GM06990 (cell line): ENCODE results near the gene ACSL1.

Experiments
- DNase-seq: peaks from one replicate; pipeline ENCODE4 v3.0.0-alpha.2; 2011; ENCODE audit not compliant: insufficient read length; ENCODE audit errors: extremely low read depth
- H3K27me3 ChIP-seq: replicated peaks from 2 replicates; pipeline ENCODE4 v1.6.0; 2011; ENCODE audit warnings: low read length; ENCODE audit not compliant: control insufficient read depth, insufficient read depth
- H3K36me3 ChIP-seq: 2 replicates; pipeline ENCODE4 v1.5.1; 2011; ENCODE audit warnings: low read length; ENCODE audit not compliant: control insufficient read depth, insufficient read depth
- H3K4me3 ChIP-seq: replicated peaks from 2 replicates; pipeline ENCODE4 v1.5.1; 2011; ENCODE audit warnings: low read depth, mild to moderate bottlenecking, control low read depth, low read length
- TF ChIP-seq, protein P1 (sequence below): IDR thresholded peaks from 2 replicates; pipeline ENCODE4 v1.5.1; 2011; ENCODE audit warnings: low read length, control low read depth, mild to moderate bottlenecking, inconsistent platforms; ENCODE audit not compliant: insufficient read depth, poor library complexity, severe bottlenecking

ACSL1 gene

DNA sequence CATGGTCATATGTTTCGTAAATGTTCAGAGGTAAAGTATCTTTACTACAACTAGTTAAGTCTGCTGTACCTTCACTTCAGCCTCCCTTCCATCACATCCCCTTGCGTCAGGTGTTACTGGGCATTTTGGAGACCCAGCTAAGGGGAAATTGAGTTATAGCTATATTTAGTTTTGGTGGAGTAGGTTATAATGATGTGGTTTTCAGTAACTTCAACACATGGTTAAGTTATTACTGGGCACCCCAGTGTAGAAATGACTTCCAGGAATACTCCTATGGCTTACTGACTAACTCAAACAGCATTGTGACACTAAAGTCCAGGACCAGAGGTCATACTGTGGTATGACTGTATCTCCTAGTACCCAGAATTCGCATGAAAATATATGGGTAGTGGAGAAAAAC is 23.4 kb upstream of the ACSL1 start:
- no peak for DNase-seq
- no peaks in the 10 kb centered on the region for H3K36me3 ChIP-seq
- no peak overlapping the region for H3K4me3 ChIP-seq
- no peaks in the 10 kb centered on the region for H3K27me3 ChIP-seq
- TF ChIP-seq, protein P1, sequence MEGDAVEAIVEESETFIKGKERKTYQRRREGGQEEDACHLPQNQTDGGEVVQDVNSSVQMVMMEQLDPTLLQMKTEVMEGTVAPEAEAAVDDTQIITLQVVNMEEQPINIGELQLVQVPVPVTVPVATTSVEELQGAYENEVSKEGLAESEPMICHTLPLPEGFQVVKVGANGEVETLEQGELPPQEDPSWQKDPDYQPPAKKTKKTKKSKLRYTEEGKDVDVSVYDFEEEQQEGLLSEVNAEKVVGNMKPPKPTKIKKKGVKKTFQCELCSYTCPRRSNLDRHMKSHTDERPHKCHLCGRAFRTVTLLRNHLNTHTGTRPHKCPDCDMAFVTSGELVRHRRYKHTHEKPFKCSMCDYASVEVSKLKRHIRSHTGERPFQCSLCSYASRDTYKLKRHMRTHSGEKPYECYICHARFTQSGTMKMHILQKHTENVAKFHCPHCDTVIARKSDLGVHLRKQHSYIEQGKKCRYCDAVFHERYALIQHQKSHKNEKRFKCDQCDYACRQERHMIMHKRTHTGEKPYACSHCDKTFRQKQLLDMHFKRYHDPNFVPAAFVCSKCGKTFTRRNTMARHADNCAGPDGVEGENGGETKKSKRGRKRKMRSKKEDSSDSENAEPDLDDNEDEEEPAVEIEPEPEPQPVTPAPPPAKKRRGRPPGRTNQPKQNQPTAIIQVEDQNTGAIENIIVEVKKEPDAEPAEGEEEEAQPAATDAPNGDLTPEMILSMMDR: no peak

DNA sequence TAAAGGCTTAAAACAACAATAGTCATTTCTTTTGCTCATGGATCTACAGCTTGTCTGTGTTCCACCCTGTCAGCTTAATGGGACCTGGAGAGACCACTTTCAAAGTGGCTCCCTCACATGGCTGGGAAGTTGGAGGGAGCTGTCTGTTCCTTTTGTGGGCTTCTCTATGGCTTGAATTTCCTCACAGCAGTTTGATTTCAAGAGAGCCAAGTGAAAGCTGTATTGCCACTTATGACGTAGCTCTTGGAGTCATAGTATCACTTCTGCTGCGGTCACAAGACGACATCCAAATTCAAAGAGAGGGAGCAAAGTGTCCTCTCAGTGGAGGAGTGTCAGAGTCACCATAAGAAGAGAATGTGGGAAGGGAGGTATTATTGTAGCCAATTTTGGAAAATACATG is 22.7 kb upstream of the ACSL1 start:
- Histone ChIP-seq H3K27me3 (no peaks in the 10 kb centered on the region), H3K36me3 (no peaks in the 10 kb centered on the region), H3K4me3 (no peak overlapping the region)
- TF ChIP-seq, protein P1: no peak
- DNase-seq: no peak

DNA sequence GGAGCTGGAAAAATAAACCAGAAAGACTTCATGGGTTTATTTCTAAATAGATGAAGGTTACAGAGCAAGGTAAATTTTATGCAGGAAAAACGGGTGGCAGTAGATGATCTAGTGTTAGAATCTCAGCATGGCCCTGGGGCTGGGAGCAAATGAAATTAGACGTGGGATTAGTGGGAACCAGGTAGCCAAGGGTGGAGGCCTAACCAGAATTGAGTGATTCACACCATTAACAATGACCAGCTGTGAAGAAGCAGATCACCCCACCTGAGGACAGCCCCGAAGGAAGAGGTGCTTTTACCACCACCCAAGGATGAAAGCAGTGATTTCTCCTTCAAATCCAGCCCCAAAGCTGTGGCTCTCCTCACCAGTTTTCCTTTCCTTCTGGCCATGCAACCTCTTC is 20.8 kb upstream of the ACSL1 start:
- Histone ChIP-seq H3K27me3 (no peaks in the 10 kb centered on the region), H3K4me3 (no peak overlapping the region), H3K36me3 (no peaks in the 10 kb centered on the region)
- no peak for DNase-seq
- TF ChIP-seq, protein P1: no peak

DNA sequence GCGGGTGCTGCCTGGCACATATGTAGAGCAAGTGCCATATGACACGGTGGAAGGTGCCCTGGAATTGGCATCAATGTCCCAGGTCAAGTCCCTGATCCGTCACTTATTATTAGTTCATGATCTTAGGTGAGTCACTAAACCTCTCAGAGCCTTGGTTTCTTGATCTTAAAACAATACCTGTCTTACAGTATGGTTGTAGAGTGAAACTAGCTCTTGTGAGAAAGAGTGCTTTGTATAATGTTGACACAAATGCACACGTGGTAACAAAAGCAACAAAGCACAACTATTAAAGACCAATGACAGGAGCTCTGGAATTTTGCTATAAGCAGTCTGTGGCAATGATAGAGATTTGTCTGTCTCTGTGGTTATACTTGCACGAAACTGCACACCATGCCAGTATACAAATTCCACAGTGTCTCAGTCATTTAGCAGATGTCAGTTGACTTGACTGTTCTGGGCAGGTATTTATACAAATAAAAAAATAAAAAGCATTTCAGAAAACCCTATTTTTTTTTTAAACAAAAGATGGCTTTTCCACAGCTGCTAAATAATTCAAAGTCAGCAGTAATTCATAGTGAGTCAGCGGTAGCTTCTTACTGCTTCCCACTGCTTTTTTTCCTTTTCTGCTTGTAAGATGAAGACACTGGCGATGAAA is 19.7 kb upstream of the ACSL1 start:
- TF ChIP-seq, protein P1: no peak
- Histone ChIP-seq H3K27me3 (no peaks in the 10 kb centered on the region), H3K4me3 (no peak overlapping the region), H3K36me3 (no peaks in the 10 kb centered on the region)
- no peak for DNase-seq

DNA sequence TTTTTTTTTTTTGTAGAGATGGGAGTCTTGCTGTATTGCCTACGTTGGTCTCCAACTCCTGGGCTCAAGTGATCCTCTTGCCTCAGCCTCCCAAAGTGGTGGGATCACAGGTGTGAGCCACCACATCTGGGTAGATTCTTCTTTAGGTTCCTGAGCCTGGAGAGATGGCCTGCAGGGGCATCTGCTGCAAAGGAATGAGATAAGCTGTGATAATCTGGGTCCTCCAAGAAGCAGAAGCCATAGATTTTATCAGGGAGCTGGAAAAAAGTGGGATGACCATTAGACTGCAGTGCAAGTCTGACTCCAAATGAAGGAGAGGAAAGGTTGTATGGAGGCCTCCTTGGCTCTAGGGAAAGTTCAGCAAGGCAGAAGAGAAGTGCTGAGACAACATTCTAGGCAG is 19.0 kb upstream of the ACSL1 start:
- DNase-seq: no peak

More for the DNA sequence above, 19.0 kb upstream of the ACSL1 start:
- TF ChIP-seq, protein P1: no peak
- Histone ChIP-seq H3K4me3 (no peak overlapping the region), H3K36me3 (no peaks in the 10 kb centered on the region), H3K27me3 (no peaks in the 10 kb centered on the region)
